Measurements from ENCODE around the gene C1orf216. TPM values are rescaled to one million over a fixed set of nuclear protein-coding genes. Genes with fewer than 3 reads are reported as not detected.
A peak's percentile ranks its signal among the peaks of the same experiment; 100 is the strongest.
"Not testable (repeated sequence)": the region's sequence is repeated elsewhere in the genome, so short reads cannot be mapped to it uniquely, and the experiment has no call there.

C1orf216 gene
- total and polyA plus RNA-seq, 2 experiments from 2014 or later, result 8.9 to 9.1 TPM

- TF ChIP-seq EZH2 (IDR thresholded peaks at IDR 0.05; ENCODE audit: borderline replicate concordance) (no peak), CTCF (IDR thresholded peaks at IDR 0.05; ENCODE audit: poor library complexity) (no peak), EZH2phosphoT487 (IDR thresholded peaks at IDR 0.05; ENCODE audit: low read depth, severe bottlenecking, unreplicated experiment) (no peak)
- no peak overlapping the region for H3K4me2 ChIP-seq
- H3K9me2 ChIP-seq (replicated peaks; ENCODE audit: insufficient read depth), result no peaks in the 10 kb centered on the region
- DNase-seq (ENCODE audit: low spot score), result no peak
- no peak overlapping the region for H2AFZ ChIP-seq
- WGBS (ENCODE audit: low lambda C conversion rate, missing lambda C conversion rate), result 90% methylated on average over 2 of the region's 2 CpGs
- no peaks in the 10 kb centered on the region for H4K20me1 ChIP-seq (ENCODE audit: insufficient read depth, poor library complexity, severe bottlenecking)
- no peaks in the 10 kb centered on the region for H3K79me2 ChIP-seq
- no peaks in the 10 kb centered on the region for H3K4me1 ChIP-seq (ENCODE audit: insufficient read depth)
- no peaks in the 10 kb centered on the region for H3K27me3 ChIP-seq
- H3K4me3 ChIP-seq, result no peak overlapping the region
- no peak overlapping the region for H3K27ac ChIP-seq
- no peaks in the 10 kb centered on the region for H3K36me3 ChIP-seq (replicated peaks; ENCODE audit: insufficient read depth, low read depth)
- no peaks in the 10 kb centered on the region for H3K9me3 ChIP-seq (ENCODE audit: low read depth)
Measured at GRCh38 chr1:35714921-35715567, 3.6 kb downstream of the C1orf216 start.

- H3K79me2 ChIP-seq; H3K4me1 ChIP-seq (ENCODE audit: insufficient read depth); H3K4me3 ChIP-seq; H3K9me3 ChIP-seq (ENCODE audit: low read depth); H3K4me2 ChIP-seq; H3K27ac ChIP-seq; H3K9me2 ChIP-seq (replicated peaks; ENCODE audit: insufficient read depth); DNase-seq (ENCODE audit: low spot score); H2AFZ ChIP-seq; H4K20me1 ChIP-seq (ENCODE audit: insufficient read depth, poor library complexity, severe bottlenecking); H3K36me3 ChIP-seq (replicated peaks; ENCODE audit: insufficient read depth, low read depth): not testable (repeated sequence)
- peaks cover 19% of the 10 kb centered on the region for H3K27me3 ChIP-seq
- 89% methylated on average over 5 of the region's 5 CpGs for WGBS (ENCODE audit: low lambda C conversion rate, missing lambda C conversion rate)
Measured at GRCh38 chr1:35711098-35711497, 7.6 kb downstream of the C1orf216 start.

- no peaks in the 10 kb centered on the region for H3K79me2 ChIP-seq
- 100% methylated on average over 1 of the region's 1 CpG for WGBS (ENCODE audit: low lambda C conversion rate, missing lambda C conversion rate)
- no peak overlapping the region for H3K4me3 ChIP-seq
- H3K4me1 ChIP-seq (ENCODE audit: insufficient read depth), result peaks cover 3% of the 10 kb centered on the region
- no peak overlapping the region for H2AFZ ChIP-seq
- H3K9me3 ChIP-seq (ENCODE audit: low read depth), result no peaks in the 10 kb centered on the region
- no peaks in the 10 kb centered on the region for H3K9me2 ChIP-seq (replicated peaks; ENCODE audit: insufficient read depth)
- peak overlapping the region; percentile 95 for H3K4me2 ChIP-seq
- TF ChIP-seq CTCF (IDR thresholded peaks at IDR 0.05; ENCODE audit: poor library complexity), result no peak
- no peak for TF ChIP-seq EZH2 (IDR thresholded peaks at IDR 0.05; ENCODE audit: borderline replicate concordance)
- no peak for TF ChIP-seq EZH2phosphoT487 (IDR thresholded peaks at IDR 0.05; ENCODE audit: low read depth, severe bottlenecking, unreplicated experiment)
- H3K36me3 ChIP-seq (replicated peaks; ENCODE audit: insufficient read depth, low read depth), result no peaks in the 10 kb centered on the region
- no peak overlapping the region for H3K27ac ChIP-seq
- no peaks in the 10 kb centered on the region for H4K20me1 ChIP-seq (ENCODE audit: insufficient read depth, poor library complexity, severe bottlenecking)
- DNase-seq (ENCODE audit: low spot score), result no peak
- H3K27me3 ChIP-seq, result peaks cover 19% of the 10 kb centered on the region
Measured at GRCh38 chr1:35708952-35709351, 9.7 kb downstream of the C1orf216 start.

- Histone ChIP-seq H3K79me2 (no peaks in the 10 kb centered on the region), H4K20me1 (ENCODE audit: insufficient read depth, poor library complexity, severe bottlenecking) (no peaks in the 10 kb centered on the region), H3K4me1 (ENCODE audit: insufficient read depth) (peaks cover 3% of the 10 kb centered on the region), H3K27ac (no peak overlapping the region), H3K9me3 (ENCODE audit: low read depth) (no peaks in the 10 kb centered on the region), H3K9me2 (replicated peaks; ENCODE audit: insufficient read depth) (no peaks in the 10 kb centered on the region), H2AFZ (peak overlapping the region; percentile 67), H3K4me2 (peak overlapping the region; percentile 95), H3K36me3 (replicated peaks; ENCODE audit: insufficient read depth, low read depth) (no peaks in the 10 kb centered on the region), H3K4me3 (no peak overlapping the region), H3K27me3 (peaks cover 19% of the 10 kb centered on the region)
- no peak for TF ChIP-seq EZH2 (IDR thresholded peaks at IDR 0.05; ENCODE audit: borderline replicate concordance)
- no peak for TF ChIP-seq EZH2phosphoT487 (IDR thresholded peaks at IDR 0.05; ENCODE audit: low read depth, severe bottlenecking, unreplicated experiment)
- TF ChIP-seq CTCF (IDR thresholded peaks at IDR 0.05; ENCODE audit: poor library complexity), result no peak
- DNase-seq (ENCODE audit: low spot score), result no peak
- 28% methylated on average over 14 of the region's 14 CpGs for WGBS (ENCODE audit: low lambda C conversion rate, missing lambda C conversion rate)
Measured at GRCh38 chr1:35708441-35708921, 10.2 kb downstream of the C1orf216 start.

Data from hepatocyte (in vitro differentiated cells).